NCI-H2227 (cell line): Measurements from ENCODE around the gene LRIG3.
"Not testable (repeated sequence)": the region's sequence is repeated elsewhere in the genome, so short reads cannot be mapped to it uniquely, and the experiment has no call there.

Experiments
- DNase-seq: peaks from one replicate; lab custom pipeline; 2025; ENCODE audit not compliant: unreplicated experiment; lab: John Stamatoyannopoulos, UW

The LRIG3 gene

DNA sequence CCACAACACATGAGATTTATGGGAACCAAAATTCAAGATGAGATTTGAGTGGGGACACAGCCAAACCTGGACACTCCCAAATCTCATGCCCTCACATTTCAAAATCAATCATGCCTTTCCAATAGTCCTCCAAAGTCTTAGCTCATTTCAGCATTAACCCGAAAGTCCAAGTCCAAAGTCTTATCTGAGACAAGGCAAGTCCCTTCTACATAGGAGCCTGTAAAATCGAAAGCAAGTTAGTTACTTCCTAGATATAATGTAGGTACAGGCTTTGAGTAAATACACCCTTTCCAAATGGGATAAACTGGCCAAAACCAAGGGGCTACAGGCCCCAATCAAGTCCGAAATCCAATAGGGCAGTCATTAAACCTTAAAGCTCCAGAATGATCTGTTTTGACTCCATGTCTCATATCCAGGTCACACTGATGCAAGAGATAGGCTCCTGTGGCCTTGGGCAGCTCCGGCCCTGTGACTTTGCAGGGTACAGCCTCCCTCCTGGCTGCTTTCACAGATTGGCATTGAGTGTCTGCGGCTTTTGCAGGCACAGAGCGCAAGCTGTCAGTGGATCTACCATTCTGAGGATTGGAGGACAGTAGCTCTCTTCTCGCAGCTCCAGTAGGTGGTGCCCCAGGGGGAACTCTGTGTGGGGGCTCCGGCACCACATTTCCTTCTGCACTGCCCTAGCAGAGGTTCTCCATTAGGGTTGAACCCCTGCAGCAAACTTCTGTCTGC, 60.1 kb downstream of the LRIG3 start:
- no peak for DNase-seq

DNA sequence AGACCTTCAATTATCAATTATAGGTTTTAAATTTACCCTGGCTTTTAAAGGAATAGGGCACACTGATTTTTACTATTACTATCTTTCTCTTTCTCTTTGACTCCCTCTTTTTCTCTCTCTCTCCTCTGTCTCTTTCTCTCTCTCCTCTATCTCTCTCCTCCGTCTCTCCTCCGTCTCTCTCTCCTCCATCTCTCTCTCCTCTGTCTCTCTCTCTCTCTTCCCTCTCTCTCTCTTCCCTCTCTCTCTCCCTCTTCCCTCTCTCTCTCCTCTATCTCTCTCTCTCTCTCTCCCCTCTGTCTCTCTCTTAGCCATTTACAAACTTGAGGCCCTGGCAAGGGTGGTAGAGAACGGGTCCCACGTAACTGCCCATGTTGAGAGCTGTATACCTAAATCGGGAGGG, 62.3 kb downstream of the LRIG3 start:
- DNase-seq = no peak

DNA sequence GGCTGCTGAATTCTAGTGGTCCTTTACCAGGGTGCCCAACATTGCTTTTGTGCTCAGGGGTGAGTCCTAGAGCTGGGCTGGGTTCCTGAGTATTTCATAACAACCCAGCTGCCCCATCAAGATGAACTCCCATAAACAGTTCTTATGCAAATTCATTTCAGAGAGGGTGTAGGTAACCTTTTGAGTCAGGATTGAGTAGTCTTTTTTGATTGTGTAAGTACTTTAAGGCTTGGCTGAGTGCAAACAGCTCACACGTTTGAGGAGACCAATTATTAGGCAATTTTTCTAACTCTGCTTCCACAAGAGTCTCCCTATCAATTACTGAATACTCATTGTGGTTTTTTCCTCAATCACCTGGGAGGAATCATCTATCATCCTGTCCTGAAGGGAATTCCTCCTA, 63.1 kb downstream of the LRIG3 start:
- not testable (repeated sequence) for DNase-seq

DNA sequence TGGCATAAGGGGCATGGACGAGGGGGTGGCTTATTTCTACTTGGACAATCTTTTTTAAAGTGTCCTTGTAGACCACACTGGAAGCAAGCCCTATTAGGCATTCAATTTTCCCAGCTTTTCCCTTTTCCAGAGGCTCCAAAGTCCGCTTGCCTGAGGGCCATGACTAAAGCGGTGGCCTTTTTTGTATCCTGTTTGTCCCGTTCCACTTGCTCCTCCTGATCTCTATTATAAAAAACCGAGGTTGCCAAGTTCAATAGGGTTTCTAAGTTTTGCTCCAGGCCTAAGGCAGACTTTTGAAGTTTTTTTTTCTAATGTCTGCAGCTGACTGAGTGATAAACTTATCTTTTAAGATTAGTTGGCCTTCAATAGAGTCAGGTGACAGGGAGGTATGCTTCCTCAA, 64.7 kb downstream of the LRIG3 start:
- not testable (repeated sequence) for DNase-seq

DNA sequence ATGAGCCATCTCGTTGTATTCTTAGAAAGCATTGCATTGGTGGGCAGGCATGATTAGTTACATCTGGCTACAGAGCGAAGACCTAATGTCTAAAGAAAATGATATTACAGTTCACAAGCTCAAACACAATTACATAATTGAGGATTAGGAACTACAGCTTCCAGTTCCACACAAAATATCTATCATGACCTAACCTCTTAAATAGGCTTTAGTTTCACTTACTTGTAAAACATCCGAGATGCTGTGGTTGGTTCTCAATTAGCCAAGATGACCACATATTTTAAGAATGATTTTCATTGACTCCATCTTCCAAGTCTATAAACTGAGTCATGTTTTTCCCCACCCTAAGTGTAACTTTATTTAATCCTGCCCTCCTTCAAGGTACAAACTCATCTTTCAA, 69.5 kb downstream of the LRIG3 start:
- DNase-seq = no peak

DNA sequence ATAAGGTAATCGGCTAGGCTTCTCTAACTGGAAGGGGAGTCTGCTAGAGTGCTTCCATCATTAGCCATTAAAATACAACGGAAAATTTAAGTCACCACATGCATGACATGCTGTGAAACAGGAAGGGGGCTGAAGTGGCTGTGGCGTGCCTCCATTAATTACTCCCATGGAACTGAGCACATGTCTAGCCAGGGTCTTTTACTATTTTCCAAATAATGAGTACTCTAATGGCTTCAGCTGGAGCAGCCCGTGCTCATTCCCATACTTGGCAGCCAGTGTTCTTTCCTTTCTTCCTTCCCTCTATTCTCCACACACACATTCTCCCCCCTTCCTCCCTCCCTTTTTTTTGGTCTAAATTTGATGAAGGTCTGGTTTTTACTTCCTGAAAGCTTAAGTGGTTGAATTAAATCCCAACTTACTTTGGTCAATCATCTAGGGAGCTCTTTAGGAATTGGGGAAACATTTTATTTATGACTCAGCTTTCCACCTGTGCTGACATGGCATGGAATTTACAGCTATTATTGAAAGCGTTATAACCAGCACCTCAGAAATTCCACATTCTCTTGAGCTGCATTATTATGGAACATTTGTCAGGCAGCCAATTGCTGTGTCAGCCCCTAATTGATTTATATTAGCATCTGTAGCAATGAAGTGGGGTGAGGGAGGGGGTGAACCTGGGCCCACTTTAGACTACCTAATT, 72.3 kb downstream of the LRIG3 start:
- DNase-seq = no peak

DNA sequence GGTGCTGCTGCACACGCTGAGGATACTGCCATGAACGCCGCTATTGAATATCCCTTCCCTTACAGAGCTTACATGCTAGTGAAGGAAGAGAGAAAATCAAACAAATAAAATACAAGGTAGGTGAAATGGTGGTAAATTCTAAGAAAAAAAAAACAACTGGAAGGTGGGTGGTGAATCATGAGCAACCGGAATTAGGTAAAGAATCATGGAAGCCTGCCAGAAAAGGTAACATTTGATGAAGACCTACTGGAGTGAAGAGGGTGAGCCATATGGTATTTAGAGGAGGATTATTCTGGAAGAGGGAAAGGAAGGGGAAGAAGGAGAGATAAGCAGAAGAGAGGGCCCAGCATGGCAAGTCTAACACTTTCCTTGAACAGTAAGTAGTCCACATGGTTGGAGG, 76.1 kb downstream of the LRIG3 start:
- DNase-seq = no peak

DNA sequence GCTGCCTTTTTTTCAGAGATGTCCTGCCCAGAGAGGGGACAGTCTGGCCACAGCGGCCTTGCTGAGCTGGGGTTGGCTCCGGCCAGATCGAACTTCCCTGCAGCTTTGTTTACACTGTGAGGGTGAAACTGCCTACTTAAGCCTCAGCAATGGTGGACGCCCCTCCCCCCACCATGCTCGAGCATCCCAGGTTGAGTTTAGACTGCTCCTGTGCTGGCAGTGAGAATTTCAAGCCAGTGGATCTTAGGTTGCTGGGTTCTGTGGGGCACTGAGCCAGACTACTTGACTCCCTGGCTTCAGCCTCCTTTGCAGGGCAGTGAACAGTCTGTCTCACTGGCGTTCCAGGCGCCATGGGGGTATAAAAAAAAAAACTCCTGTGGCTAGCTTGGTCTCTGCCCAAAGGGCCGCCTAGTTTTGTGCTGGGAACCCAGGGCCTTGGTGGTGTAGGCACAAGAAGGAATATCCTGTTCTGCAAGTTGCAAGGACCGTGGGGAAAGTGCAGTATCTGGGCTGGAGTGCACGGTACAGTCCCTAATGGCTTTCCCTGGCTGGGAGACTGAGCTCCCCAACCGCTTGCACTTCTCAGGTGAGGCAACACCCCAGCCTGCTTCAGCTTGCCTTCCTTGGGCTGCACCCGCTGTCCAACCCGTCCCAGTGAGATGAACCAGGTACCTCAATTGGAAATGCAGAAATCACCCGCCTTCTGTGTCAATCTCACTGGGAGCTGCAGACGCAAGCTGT, 79.1 kb downstream of the LRIG3 start:
- no peak for DNase-seq

DNA sequence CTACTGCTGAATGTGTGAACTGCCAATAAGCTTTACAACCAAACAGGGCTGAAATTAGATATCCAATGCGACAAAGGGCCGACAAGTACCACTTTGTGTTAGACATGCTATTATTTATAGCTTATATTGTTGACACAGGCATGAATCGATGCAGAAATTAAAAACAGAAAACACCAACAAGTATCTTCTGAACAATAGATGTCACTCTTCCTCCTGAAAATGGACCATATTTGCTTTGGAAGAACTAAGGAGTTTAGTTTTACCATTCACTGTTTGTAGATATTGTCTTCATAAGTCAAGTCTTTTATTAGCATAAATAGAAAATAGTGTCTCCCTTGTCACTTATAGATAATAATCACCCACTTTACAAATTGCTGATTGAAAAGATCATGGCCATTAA, 86.5 kb downstream of the LRIG3 start:
- DNase-seq = no peak

DNA sequence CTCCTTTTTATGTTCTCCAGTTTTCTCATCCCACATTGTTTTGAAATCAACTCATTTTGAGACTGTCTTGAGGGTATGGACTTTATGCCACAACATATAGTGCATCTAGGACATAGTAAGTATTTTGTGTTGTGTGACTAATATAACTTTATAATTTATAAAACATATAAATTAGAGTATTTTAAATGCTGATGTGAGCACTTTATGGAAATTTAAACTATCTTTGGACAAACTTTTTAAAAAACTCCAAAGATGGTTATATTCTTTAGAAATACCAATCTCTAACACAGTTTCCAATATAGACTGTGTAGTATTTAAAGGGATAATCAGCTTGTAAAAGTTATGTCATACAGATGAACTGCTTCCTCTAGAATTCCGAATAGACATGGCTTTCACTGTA, 87.4 kb downstream of the LRIG3 start:
- DNase-seq = no peak
